Measurements from ENCODE around the gene SPECC1. TPM values are rescaled to one million over a fixed set of nuclear protein-coding genes. Genes with fewer than 3 reads are reported as not detected.
"Not testable (repeated sequence)": the region's sequence is repeated elsewhere in the genome, so short reads cannot be mapped to it uniquely, and the experiment has no call there.

SPECC1 gene
- total RNA-seq, 1 experiment from 2014 or later = 71.7 TPM

GRCh38 chr17:20092973-20093626 is 83.9 kb downstream of the SPECC1 start:
- no peak for DNase-seq (ENCODE audit: low read depth)

DNA sequence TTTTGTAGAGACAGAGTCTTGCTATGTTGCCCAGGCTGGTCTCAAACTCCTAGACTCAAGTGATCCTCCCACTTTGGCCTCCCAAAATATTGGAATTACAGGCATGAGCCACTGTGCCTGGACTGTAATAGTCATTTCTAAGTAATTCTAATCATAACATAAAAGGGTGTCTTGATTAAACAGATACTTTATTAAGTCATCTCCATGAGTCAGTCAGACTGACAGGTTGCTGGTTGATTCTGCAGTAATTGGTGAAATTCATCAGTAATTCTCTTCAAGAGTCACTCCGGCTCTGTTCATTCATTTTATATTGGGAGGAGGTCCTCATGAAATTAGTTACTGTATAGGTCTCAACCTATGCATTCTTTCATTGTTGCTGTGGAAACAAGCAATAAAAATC is 85.6 kb downstream of the SPECC1 start:
- no peak for DNase-seq (ENCODE audit: low read depth)

GRCh38 chr17:20095336-20096080 is 86.3 kb downstream of the SPECC1 start:
- peak; percentile 53 for DNase-seq (ENCODE audit: low read depth)

- DNase-seq (ENCODE audit: low read depth) = no peak
These were observed 87.3 kb downstream of the SPECC1 start for GRCh38 chr17:20096430-20096829.

DNA sequence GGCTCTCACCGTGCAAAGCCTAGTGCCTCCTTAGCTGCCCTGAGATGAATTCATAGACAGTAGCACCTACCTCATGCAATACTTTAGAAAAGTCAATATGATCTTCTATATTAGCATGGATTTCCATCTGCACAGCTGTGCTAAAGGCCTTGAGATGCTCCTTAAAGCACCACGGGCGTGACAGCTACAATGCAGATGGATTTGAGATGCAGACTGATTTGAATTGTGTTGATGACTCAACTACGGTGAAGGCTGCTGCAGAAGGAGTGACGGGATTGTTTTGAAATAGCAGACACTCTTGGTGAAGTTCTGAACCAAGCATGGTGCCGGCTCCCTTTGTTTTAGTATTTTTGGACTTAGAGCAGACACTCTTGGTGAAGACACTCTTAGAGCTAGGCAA is 88.2 kb downstream of the SPECC1 start:
- no peak for DNase-seq (ENCODE audit: low read depth)

DNA sequence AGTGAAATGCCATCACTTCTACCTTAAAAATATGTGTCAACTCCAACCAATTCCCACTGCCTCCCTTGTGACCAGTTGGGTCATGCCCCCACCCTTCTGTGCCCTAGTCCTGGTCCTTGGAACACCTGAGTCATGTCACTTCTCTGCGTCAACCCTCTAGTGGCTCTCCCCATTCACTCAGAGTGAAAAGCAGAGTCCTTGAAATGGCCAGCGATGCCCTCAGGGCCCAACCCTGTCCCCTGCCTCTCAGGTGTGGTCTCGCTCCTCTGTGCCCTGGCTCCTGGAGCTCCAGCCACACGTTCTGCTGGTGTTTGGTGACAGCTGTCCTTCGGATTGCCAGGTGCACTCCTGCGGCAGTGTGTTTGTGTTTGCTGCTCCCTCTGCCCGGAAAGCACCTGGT is 89.2 kb downstream of the SPECC1 start:
- no peak for DNase-seq (ENCODE audit: low read depth)

DNA sequence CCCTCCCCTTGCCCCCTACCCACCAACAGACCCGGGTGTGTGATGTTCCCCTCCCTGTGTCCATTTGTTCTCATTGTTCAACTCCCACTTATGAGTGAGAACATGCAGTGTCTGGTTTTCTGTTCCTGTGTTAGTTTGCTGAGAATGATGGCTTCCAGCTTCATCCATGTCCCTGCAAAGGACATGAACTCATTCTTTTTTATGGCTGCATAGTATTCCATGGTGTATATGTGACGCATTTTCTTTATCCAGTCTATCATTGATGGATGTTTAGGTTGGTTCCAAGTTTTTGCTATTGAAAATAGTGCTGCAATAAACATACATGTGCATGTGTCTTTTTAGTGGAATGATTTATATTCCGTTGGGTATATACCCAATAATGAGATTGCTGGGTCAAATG is 91.6 kb downstream of the SPECC1 start:
- not testable (repeated sequence) for DNase-seq (ENCODE audit: low read depth)

DNA sequence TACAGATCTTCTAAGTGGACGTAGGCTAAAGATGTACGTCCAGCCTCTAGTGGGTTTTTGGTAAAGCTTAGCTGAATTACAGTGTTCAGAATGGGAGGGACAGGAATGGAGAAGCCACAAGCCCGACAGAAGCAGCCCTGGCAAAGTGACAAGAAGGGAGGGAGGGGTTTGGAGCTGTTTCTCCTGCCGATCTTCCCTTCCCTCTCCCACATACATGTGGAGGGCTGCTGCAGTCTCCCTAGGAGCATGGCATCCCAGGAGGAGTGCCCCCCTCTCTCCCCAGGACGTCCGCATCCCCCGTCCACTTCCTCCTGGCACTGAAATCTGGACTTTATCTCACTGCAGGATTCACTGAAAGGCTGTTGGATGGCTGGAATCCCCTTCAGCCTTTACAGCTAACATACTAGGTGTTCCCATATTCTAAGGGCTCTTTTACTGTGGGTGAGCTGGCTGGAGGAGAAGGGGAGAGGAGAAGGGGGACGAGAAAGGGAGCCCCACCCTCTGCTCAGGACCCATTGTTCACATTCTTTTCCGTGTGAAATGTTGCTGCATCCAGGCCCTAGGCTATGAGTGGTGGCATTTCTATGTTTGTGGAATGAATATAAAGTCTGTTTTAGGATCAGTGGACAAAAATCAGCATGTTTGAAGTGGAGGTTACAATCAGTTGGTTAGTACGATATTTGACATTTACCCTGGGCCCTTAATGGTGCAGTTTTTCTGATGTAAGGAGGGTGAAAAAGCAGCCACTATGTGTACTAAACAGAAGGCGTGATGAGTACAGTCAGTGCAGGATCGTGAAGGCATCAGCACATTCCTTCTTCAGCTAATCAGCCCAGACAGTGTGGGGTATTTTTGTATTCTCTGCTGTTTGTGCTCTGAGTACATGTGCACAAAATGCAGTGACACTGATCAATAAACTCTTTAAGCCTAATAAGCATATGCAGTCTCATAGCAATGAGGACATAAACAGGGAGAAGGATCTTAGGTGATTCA is 94.6 kb downstream of the SPECC1 start:
- DNase-seq (ENCODE audit: low read depth) = no peak

- no peak for DNase-seq (ENCODE audit: low read depth)
These were observed 96.6 kb downstream of the SPECC1 start for GRCh38 chr17:20105539-20106280.

- DNase-seq (ENCODE audit: low read depth) = not testable (repeated sequence)
These were observed 97.3 kb downstream of the SPECC1 start for GRCh38 chr17:20106446-20106845.

GRCh38 chr17:20109076-20109475 is 99.9 kb downstream of the SPECC1 start:
- no peak for DNase-seq (ENCODE audit: low read depth)

DNA sequence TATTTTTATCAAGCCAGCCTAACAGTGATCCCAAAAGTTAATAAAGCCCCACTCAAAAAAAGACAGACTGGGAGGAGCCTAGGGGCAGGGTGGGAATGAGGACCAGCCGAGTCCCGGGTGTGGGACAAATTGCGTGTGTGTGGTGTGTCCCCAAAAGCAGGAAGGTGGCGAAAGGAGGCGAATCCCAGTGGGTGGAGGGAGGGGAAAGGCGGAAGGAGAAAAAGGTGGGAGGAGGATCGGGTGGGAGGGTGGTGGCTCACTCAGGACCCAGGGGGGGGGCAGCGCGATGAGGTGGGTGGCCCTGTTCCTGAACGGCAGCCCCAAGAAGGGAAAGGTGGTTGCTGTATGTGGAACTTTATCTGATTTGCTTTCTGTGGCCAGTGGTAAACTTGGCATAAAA is 102.4 kb downstream of the SPECC1 start:
- no peak for DNase-seq (ENCODE audit: low read depth)

DNA sequence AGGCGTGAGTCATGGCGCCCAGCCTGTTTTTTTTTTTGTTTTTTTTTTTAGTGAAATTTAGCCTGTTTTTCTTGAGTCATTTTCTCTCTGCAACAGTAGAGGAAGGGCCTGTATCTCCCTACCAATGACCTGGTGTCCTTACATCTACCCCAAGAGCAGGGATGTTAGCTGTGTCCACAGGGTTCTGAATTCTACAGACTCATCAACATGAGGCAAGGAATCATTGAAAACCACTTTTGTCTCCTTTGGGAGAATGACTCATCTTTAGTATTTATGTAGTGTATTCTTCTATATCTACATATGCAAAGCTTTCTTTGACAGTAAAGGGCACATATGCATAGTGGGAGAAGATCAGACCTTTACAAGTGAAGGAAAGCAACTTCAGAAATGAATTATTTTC is 105.3 kb downstream of the SPECC1 start:
- DNase-seq (ENCODE audit: low read depth) = no peak

- DNase-seq (ENCODE audit: low read depth) = peak; percentile 56
These were observed 107.6 kb downstream of the SPECC1 start for GRCh38 chr17:20116683-20117309.

DNA sequence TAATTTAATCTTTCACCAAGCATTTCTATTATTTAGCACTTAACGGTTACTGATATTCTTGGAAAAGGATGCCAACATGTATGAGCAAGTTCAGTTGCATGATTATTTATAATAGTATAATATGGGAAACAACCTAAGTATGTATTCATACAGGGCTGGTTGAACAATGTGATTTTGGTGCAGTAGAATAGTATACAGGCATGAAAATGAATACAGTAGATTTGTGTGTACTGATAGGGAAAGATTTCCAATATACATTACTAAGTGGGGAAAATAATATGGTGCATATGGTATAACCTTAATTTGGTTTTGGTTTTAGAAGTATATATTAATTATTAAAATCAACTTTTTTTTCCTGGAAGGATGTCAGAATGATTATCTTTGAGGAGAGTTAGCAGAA is 109.1 kb downstream of the SPECC1 start:
- DNase-seq (ENCODE audit: low read depth) = no peak

GRCh38 chr17:20120836-20121235 is 111.7 kb downstream of the SPECC1 start:
- DNase-seq (ENCODE audit: low read depth) = no peak

DNA sequence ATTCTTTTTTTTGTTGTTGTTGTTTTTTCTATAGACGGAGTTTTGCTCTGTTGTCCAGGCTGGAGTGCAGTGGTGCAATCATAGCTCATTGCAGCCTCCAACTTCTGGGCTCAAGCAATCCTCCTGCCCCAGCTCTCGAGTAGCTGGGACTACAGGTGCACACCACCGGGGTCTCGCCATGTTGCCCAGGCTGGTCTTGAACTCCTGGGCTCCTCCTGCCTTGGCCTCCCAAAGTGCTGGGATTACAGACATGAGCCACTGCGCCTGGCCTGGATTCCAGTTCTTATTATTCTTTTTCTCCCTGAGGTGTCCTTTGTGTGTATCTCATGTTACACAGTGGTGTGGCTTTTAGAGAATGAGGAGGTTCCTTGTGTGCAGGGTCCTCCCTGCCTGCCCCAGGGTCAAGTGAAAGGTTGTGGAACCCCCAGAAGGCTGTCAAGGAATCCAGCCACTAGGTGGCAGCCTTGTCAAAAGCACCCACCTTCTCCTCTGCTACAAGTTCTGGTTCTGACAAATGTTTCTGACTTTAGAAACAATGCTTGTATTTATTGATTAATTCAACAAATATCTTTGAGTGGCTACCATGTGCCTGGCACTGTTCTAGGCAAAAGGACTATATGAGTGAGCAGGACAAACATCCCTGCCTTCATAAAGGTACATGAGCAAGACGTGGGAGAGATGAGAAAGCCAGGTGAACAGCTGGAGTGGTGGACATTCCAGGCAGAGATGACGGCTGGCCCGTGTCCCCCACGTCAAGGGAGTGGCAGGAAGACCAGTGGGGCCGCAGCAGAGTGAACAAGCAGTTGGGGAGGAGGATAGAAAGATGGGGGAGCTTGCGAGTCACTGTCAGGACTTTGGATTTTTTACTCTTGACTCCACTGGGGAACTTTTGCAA is 112.4 kb downstream of the SPECC1 start:
- peak; percentile 53 for DNase-seq (ENCODE audit: low read depth)

DNA sequence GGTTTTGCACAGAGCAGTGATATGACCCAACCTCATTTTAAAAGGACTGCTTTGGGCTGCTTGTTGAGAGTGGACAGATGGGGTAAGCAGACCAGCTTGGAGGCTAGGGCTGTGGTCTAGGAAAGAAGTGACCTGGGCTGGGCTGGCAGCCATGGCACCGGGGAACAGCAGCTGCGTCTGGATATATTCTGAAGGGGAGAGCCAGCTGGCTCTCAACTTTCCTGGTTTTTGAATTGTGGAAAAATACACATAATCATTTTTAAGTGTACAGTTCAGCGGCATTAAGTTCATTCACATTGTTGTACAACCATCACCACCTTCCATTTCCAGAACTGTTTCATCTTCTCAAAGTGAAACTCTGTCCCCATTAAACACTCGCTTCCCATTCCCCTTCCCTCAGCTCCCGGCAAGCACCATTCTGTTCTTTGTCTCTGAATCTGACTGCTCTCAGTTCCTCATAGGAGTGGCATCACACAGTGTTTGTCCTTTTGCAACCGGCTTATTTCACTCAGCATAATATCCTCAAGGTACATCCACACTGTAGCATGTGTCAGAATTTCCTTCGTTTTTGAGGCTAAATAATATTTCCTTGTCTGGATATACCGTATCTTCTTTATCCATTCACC is 113.2 kb downstream of the SPECC1 start:
- no peak for DNase-seq (ENCODE audit: low read depth)

DNA sequence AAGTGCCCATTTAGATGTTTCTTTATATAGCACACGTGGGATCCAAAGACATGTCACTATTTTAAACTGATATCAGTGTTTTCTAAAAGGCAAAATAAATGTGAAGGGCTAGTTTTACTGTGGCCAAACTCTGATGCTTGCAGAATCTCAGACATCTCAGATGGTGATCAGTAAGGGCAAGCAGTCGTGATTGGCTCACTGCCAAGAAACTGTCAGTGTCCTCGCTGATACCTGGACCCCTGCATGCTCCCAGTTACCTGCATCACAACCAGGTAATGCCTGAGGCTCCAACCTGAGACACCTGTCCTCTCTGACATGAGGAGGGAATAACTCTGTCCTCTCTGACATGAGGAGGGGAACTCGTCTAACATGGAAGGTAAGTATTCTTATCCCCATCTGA is 114.0 kb downstream of the SPECC1 start:
- DNase-seq (ENCODE audit: low read depth) = no peak

DNA sequence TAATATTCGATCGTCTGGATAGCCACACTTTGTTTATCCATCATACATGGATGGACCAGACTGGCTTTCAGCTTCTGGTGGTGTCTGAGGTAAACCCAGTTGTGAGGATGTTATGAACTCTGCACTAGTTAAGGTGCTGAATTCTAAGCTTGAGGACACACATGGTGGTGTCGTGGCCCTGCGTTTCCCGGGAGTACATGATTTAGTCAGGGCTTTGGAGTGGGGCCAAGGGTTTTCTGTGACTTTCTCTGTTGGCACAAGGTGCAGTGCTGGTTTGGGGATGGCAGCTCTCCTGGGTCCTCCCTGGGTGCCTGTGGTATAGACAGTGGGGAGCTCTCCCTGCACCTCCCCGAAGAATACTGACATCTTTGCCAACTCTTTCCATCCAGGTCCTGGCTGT is 116.6 kb downstream of the SPECC1 start:
- DNase-seq (ENCODE audit: low read depth) = no peak

Measured in M059J (cell line).